Prostate gland (tissue), 2 donors: ENCODE measurements around the gene TAS2R41. TPM values are rescaled to one million over a fixed set of nuclear protein-coding genes. Genes with fewer than 3 reads are reported as not detected.

Source experiments
- DNase-seq: peaks from one replicate; pipeline ENCODE4 v3.0.0-alpha.2; 2019; ENCODE audit warnings: low spot score
- H3K27ac ChIP-seq, 2 donors: fragments of 200-600 bp; sonication (generic); 2 replicates each; pipeline ENCODE4 v1.5.1; 2017 to 2019
- H3K27me3 ChIP-seq: fragments of 200-600 bp; sonication (generic); replicated peaks from 2 replicates; pipeline ENCODE4 v1.5.1; 2019; ENCODE audit not compliant: insufficient read depth
- H3K36me3 ChIP-seq, 2 donors: fragments of 200-600 bp; sonication (generic); 1 replicate in 1 of 2; 2 replicates in 1 of 2; pipeline versions ENCODE4 v1.5.1 to v1.8.1; 2017 to 2019
- H3K4me1 ChIP-seq: fragments of 200-600 bp; sonication (generic); replicated peaks from 2 replicates; pipeline ENCODE4 v1.5.1; 2019
- H3K4me3 ChIP-seq, 2 donors: fragments of 200-600 bp; sonication (generic); 2 replicates each; pipeline ENCODE4 v1.5.1; 2017 to 2019
- H3K9me3 ChIP-seq: fragments of 200-600 bp; sonication (generic); 2 replicates; pipeline ENCODE4 v1.5.1; 2017
- POLR2A ChIP-seq: fragments of 450-650 bp; IDR thresholded peaks from one replicate; pipeline ENCODE4 v1.6.1; 2016; ENCODE audit warnings: antibody characterized with exemption, mild to moderate bottlenecking
- POLR2AphosphoS5 ChIP-seq: sonication (generic); formaldehyde crosslinking; IDR thresholded peaks from one replicate; pipeline ENCODE4 v1.6.1; 2017; ENCODE audit warnings: antibody characterized with exemption
- WGBS: methylation state at CpG from one replicate; pipeline ENCODE4 v1.1.5; 2018; 5-methylcytosine and 5-hydroxymethylcytosine counted together
- intact Hi-C: fragments of 100-400 bp; cut with DNase I; formaldehyde crosslinking; loops from one replicate; pipeline ENCODE4 v1.14.2; 2022
- total RNA-seq, 2 donors: library from RNA; depleted of rRNA; stranded (reverse); fragments of >200 nt; gene quantifications; one replicate each; pipeline ENCODE4 v1.1.0, GENCODE V29; 2016
- TF ChIP-seq, protein P1 (sequence below), 4 experiments: fragments of 200-600 bp in 2 of 4; fragments of 450-650 bp in 2 of 4; sonication (generic) in 2 of 4; IDR thresholded peaks; 1 replicate in 3 of 4; 2 replicates in 1 of 4; pipeline ENCODE4 v1.5.1; 2016 to 2019; ENCODE audit warnings: antibody characterized with exemption in 4 of 4, mild to moderate bottlenecking in 2 of 4, moderate library complexity in 2 of 4

Gene TAS2R41
- total RNA-seq, 2 donors from 2014 or later, result 2.7 TPM; not detected in 1

- Histone ChIP-seq H3K36me3 (no peaks in the 10 kb centered on the region), H3K4me3 (no peak overlapping the region), H3K27ac (peak overlapping the region; percentile 4 to 9), H3K4me1 (no peaks in the 10 kb centered on the region), H3K9me3 (no peaks in the 10 kb centered on the region), H3K27me3 (no peaks in the 10 kb centered on the region)
- intact Hi-C loops, result no loop called here
- WGBS, result 49% methylated on average over 8 of the region's 8 CpGs
- peak; percentile 82 for DNase-seq
- TF ChIP-seq POLR2AphosphoS5 (peak; percentile 95), POLR2A (no peak)
Observed at GRCh38 chr7:143512488-143513340, 35.0 kb downstream of the TAS2R41 start.

DNA sequence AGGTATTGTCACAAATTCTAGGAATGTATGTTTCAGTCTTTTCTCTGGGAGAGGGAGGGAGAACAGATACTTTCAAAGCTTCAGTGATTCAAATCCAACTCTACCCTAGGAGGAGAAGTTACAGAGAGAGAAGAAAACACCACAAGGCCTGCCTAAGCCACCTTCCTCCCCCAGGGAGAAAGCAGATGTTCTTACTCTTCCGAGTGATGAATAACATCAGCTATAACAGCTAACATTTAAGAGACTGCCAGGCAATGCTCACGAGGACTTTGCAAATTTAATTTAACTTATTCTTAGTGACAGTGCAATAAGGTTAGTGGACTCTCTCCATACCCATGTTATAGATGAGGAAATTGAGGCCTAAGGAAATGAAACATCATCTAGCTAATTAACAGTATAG is 36.8 kb downstream of the TAS2R41 start:
- H3K36me3 ChIP-seq, result no peaks in the 10 kb centered on the region
- H3K27ac ChIP-seq, result no peak overlapping the region
- no peak overlapping the region for H3K4me3 ChIP-seq
- intact Hi-C loops, result no loop called here
- WGBS, result 87% methylated on average over 2 of the region's 2 CpGs
- no peaks in the 10 kb centered on the region for H3K27me3 ChIP-seq
- H3K9me3 ChIP-seq, result no peaks in the 10 kb centered on the region
- TF ChIP-seq, protein P1, sequence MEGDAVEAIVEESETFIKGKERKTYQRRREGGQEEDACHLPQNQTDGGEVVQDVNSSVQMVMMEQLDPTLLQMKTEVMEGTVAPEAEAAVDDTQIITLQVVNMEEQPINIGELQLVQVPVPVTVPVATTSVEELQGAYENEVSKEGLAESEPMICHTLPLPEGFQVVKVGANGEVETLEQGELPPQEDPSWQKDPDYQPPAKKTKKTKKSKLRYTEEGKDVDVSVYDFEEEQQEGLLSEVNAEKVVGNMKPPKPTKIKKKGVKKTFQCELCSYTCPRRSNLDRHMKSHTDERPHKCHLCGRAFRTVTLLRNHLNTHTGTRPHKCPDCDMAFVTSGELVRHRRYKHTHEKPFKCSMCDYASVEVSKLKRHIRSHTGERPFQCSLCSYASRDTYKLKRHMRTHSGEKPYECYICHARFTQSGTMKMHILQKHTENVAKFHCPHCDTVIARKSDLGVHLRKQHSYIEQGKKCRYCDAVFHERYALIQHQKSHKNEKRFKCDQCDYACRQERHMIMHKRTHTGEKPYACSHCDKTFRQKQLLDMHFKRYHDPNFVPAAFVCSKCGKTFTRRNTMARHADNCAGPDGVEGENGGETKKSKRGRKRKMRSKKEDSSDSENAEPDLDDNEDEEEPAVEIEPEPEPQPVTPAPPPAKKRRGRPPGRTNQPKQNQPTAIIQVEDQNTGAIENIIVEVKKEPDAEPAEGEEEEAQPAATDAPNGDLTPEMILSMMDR (IDR thresholded peaks at IDR 0.05), result no peak
- no peak for TF ChIP-seq POLR2A
- TF ChIP-seq POLR2AphosphoS5, result no peak
- DNase-seq, result no peak
- no peaks in the 10 kb centered on the region for H3K4me1 ChIP-seq

GRCh38 chr7:143514995-143515735 is 37.5 kb downstream of the TAS2R41 start:
- 53% methylated on average over 3 of the region's 3 CpGs for WGBS
- H3K36me3 ChIP-seq, result no peaks in the 10 kb centered on the region
- H3K4me3 ChIP-seq, result no peak overlapping the region
- no peak overlapping the region for H3K27ac ChIP-seq
- H3K9me3 ChIP-seq, result no peaks in the 10 kb centered on the region
- no peak for DNase-seq
- no peaks in the 10 kb centered on the region for H3K27me3 ChIP-seq
- intact Hi-C loops, result no loop called here
- no peaks in the 10 kb centered on the region for H3K4me1 ChIP-seq
- TF ChIP-seq POLR2AphosphoS5, result no peak

- no peaks in the 10 kb centered on the region for H3K9me3 ChIP-seq
- 42% methylated on average over 2 of the region's 2 CpGs for WGBS
- no peak for DNase-seq
- TF ChIP-seq POLR2A (no peak), POLR2AphosphoS5 (no peak)
- TF ChIP-seq, protein P1 (IDR thresholded peaks at IDR 0.05), result no peak
- no peaks in the 10 kb centered on the region for H3K27me3 ChIP-seq
- no peaks in the 10 kb centered on the region for H3K36me3 ChIP-seq
- no peaks in the 10 kb centered on the region for H3K4me1 ChIP-seq
- H3K27ac ChIP-seq, result no peak overlapping the region
- H3K4me3 ChIP-seq, result no peak overlapping the region
- intact Hi-C loops, result no loop called here
Observed at GRCh38 chr7:143516981-143517380, 39.3 kb downstream of the TAS2R41 start.

DNA sequence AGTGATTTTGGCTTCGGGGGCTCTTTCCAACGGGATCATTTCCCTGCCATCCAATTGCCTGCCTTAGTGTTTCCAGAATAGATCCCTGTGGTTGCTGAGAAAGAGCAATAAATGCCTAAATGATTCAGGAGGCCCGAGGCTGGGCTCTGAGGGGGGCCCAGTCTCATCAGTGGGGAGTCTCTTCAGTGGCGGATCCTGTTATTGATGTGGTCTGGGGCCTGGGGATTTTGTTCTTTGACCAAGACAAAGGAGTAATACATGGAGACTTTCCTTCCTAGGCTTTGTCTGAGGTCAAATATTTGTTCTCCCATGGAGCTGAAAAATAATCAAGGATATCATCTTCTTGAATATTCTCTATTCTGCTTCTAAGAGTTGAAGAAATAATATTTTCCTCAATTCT is 40.8 kb downstream of the TAS2R41 start:
- no peaks in the 10 kb centered on the region for H3K4me1 ChIP-seq
- no peaks in the 10 kb centered on the region for H3K9me3 ChIP-seq
- no peak for DNase-seq
- TF ChIP-seq, protein P1 (IDR thresholded peaks at IDR 0.05), result no peak
- no peak for TF ChIP-seq POLR2AphosphoS5
- TF ChIP-seq POLR2A, result no peak
- H3K27ac ChIP-seq, result no peak overlapping the region
- no peaks in the 10 kb centered on the region for H3K27me3 ChIP-seq
- H3K4me3 ChIP-seq, result no peak overlapping the region
- intact Hi-C loops, result no loop called here
- no peaks in the 10 kb centered on the region for H3K36me3 ChIP-seq
- 46% methylated on average over 4 of the region's 4 CpGs for WGBS
